Measurements from ENCODE around the gene MIDN. TPM values are rescaled to one million over a fixed set of nuclear protein-coding genes. Genes with fewer than 3 reads are reported as not detected.
A peak's percentile ranks its signal among the peaks of the same experiment; 100 is the strongest.

Gene MIDN
- total RNA-seq, 4 donors from 2014 or later: 20.3 to 72.2 (median 31.8) TPM

DNA sequence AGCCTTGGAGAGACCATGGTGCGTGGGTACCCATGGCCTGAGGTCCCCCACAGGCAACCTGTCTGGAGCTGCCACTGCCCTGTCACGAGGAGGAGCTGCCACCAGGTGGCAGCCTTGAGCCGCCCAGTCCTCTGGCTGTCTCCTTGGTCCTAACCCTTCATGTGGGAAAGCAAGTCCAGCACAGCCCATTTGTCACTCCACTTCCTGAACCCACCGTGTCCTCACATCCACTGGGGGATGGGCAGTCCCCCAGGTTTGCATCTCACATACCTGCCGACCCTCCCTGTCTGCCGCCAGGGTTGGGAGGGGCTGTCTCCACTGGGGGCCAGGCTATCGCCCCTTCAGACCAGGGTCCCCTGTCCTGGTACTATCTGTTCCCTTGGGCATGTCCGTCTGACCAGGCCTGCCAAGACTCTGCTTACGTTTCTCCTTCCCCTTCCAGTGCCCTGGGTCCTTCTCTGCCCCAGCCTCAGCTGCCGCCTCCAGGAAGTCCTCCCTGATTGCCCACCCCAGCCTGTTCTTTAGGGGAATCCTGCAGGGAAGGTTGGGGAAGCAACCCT lies 31.5 kb downstream of the MIDN start:
- intact Hi-C loops (cut with DNase I): loop anchor here (5.0 to 10.0 kb wide), 2 partner anchors 72 to 125 kb away; partner anchors contain the start of genes DAZAP1 and GAMT
- H3K27ac ChIP-seq (replicated peaks in 1 of 4): peak overlapping the region in 1 of 4 donors; percentile 6
- no peak for TF ChIP-seq EP300 (IDR thresholded peaks at IDR 0.05)
- TF ChIP-seq, protein P1, sequence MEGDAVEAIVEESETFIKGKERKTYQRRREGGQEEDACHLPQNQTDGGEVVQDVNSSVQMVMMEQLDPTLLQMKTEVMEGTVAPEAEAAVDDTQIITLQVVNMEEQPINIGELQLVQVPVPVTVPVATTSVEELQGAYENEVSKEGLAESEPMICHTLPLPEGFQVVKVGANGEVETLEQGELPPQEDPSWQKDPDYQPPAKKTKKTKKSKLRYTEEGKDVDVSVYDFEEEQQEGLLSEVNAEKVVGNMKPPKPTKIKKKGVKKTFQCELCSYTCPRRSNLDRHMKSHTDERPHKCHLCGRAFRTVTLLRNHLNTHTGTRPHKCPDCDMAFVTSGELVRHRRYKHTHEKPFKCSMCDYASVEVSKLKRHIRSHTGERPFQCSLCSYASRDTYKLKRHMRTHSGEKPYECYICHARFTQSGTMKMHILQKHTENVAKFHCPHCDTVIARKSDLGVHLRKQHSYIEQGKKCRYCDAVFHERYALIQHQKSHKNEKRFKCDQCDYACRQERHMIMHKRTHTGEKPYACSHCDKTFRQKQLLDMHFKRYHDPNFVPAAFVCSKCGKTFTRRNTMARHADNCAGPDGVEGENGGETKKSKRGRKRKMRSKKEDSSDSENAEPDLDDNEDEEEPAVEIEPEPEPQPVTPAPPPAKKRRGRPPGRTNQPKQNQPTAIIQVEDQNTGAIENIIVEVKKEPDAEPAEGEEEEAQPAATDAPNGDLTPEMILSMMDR (IDR thresholded peaks at IDR 0.05): peak; percentile 81 to 99 (median 85)
- TF ChIP-seq POLR2AphosphoS5 (IDR thresholded peaks at IDR 0.05): peak; percentile 30 to 57
- no peaks in the 10 kb centered on the region for H3K9me3 ChIP-seq
- H3K27me3 ChIP-seq: peaks cover 0 to 23% (median 7%) of the 10 kb centered on the region in 4 donors
- H3K4me3 ChIP-seq: no peak overlapping the region
- WGBS: 24% methylated on average over 10 of the region's 10 CpGs
- DNase-seq (ENCODE audit: extremely low spot score): no peak
- H3K4me1 ChIP-seq: peaks cover 13 to 35% (median 23%) of the 10 kb centered on the region in 4 donors
- peaks cover 1 to 33% (median 26%) of the 10 kb centered on the region in 4 donors for H3K36me3 ChIP-seq

DNA sequence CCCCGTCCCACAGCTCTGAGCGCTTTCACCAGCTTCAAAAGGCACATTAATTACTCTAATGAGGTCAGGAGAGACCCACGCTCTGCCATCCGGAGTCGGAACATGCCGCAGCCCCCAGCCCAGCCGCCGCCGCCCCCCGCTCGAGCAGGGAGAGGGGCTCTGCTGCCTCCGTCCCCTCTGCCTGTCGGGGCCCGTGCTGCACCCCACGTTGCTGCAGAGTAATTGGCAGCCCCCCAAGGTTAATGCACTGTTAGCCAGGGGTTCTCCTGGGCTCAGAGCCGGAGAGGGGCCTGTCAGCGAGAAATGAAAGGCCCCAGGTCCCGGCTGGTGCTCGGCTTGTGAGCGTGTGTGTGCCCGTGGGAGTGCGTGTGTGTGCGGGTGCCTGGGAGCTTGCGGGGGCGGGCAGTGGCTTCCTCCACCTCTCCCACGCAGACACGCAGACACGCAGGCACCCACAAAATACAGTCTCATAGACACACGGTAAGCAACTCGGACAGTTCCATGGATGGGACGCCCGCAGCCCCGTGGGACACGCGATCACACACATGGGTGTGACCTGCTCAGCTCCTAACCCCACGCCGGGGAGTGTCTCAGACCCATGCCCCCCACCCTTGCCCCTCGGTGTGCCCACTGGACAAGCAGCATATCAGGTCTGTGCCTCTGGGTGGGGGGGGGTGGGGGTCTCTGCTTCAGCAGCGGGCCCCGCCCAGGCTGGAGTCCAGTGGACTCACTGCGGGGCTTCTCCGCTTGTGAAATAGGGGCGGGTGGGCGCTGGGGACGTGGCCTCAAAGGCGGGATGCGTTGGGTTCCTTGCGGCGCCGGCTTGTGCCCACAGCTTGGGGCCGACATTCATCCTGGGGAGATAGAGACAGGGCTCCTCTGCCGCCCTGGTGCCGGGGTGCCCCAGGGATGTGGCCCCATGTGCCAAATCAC lies 32.5 kb downstream of the MIDN start:
- TF ChIP-seq POLR2A (IDR thresholded peaks at IDR 0.05; ENCODE audit: low read depth) (no peak), POLR2AphosphoS5 (IDR thresholded peaks at IDR 0.05) (no peak), EP300 (IDR thresholded peaks at IDR 0.05) (no peak)
- TF ChIP-seq, protein P1 (IDR thresholded peaks at IDR 0.05): no peak
- no peak overlapping the region for H3K4me3 ChIP-seq
- no peak for DNase-seq (ENCODE audit: extremely low spot score)
- H3K27me3 ChIP-seq: peaks cover 0 to 31% (median 12%) of the 10 kb centered on the region in 4 donors
- H3K4me1 ChIP-seq: peaks cover 10 to 38% (median 23%) of the 10 kb centered on the region in 4 donors
- peaks cover 0 to 30% (median 23%) of the 10 kb centered on the region in 4 donors for H3K36me3 ChIP-seq
- WGBS: 69% methylated on average over 20 of the region's 53 CpGs
- intact Hi-C loops (cut with DNase I): loop anchor here (5.0 to 10.0 kb wide), 2 partner anchors 71 to 124 kb away; partner anchors contain the start of genes DAZAP1 and GAMT
- H3K9me3 ChIP-seq: no peaks in the 10 kb centered on the region
- H3K27ac ChIP-seq (replicated peaks in 1 of 4): no peak overlapping the region

DNA sequence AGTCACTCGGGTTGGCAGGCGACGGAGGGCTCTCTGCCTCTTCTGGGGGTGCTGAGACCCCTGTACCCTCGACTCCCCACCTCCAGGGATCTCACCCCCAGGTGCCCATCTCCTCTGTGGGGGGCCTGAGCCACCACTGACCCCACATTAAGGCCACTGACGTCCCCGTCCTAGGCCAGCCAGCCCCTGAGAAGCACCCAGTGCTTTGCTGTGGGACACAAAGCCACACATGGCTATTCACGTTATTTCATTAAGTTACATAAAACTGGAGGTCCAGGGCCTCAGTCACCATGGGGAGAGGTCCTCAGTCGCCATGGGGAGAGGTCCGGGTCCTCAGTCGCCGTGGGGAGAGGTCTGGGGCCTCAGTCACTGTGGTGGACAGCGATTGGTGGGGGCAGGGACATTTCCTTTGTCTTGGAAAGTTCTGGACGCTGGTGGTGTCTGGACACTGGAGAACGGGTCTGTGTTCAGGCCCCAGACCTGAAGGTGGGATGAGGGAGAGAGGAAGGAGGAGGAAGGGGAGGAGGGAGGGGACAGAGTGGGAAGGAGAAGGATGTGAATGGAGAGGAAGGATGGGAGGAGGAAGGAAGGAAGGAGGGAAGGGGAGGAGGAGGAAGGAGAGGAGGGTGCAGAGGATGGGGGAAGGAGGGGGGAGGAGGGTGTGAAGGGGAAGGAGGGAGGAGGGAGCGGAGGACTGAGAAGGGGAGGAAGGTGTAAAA lies 33.3 kb downstream of the MIDN start:
- WGBS: 58% methylated on average over 12 of the region's 15 CpGs
- H3K36me3 ChIP-seq: peaks cover 0 to 28% (median 23%) of the 10 kb centered on the region in 4 donors
- no peak overlapping the region for H3K27ac ChIP-seq (replicated peaks in 1 of 4)
- H3K4me3 ChIP-seq: no peak overlapping the region
- TF ChIP-seq EP300 (IDR thresholded peaks at IDR 0.05) (no peak), POLR2A (IDR thresholded peaks at IDR 0.05; ENCODE audit: low read depth) (no peak), POLR2AphosphoS5 (IDR thresholded peaks at IDR 0.05) (no peak)
- TF ChIP-seq, protein P1 (IDR thresholded peaks at IDR 0.05): no peak
- no peaks in the 10 kb centered on the region for H3K9me3 ChIP-seq
- H3K4me1 ChIP-seq: peaks cover 2 to 37% (median 20%) of the 10 kb centered on the region in 4 donors
- DNase-seq (ENCODE audit: extremely low spot score): no peak
- intact Hi-C loops (cut with DNase I): loop anchor here (5.0 to 10.0 kb wide), 2 partner anchors 71 to 123 kb away; partner anchors contain the start of genes DAZAP1 and GAMT
- peaks cover 0 to 37% (median 17%) of the 10 kb centered on the region in 4 donors for H3K27me3 ChIP-seq

DNA sequence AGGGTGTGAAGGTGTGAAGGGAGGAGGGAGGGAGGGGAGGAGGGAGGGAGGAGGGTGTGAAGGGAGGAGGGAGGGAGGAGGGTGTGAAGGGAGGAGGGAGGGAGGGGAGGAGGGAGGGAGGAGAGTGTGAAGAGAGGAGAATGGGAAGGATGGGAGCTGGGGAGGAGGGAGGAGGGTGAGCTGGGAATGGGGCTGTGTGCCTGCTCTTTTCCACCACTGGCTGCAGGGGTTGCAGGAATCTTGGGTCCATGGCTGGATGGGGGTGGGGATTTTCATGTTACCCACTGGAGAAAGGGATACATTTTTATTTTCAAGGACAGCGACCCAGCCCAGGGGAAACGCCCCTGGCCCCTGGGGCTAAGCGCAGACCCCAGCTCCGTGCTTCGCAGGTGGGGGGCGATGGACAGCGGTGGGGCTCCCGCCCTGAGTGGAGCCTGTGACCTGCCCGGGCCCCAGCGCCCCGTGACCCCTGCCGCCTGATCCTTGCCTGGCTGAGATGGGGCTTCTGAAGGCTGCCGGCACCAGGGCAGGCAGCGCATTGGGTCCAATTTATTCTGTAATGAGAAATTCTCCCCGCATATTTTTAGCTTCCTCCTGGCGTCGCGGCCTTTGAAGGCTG lies 34.3 kb downstream of the MIDN start:
- H3K27ac ChIP-seq (replicated peaks in 1 of 4): no peak overlapping the region
- TF ChIP-seq, protein P1 (IDR thresholded peaks at IDR 0.05): no peak
- TF ChIP-seq POLR2A (IDR thresholded peaks at IDR 0.05; ENCODE audit: low read depth) (no peak), POLR2AphosphoS5 (IDR thresholded peaks at IDR 0.05) (no peak), EP300 (IDR thresholded peaks at IDR 0.05) (no peak)
- no peak overlapping the region for H3K4me3 ChIP-seq
- H3K36me3 ChIP-seq: peaks cover 0 to 19% (median 17%) of the 10 kb centered on the region in 4 donors
- H3K4me1 ChIP-seq: peaks cover 0 to 41% (median 24%) of the 10 kb centered on the region in 4 donors
- peaks cover 0 to 46% (median 26%) of the 10 kb centered on the region in 4 donors for H3K27me3 ChIP-seq
- intact Hi-C loops (cut with DNase I): loop anchor here (5.0 to 10.0 kb wide), 2 partner anchors 70 to 122 kb away; partner anchors contain the start of genes DAZAP1 and GAMT
- no peaks in the 10 kb centered on the region for H3K9me3 ChIP-seq
- DNase-seq (ENCODE audit: extremely low spot score): no peak
- WGBS: 88% methylated on average over 16 of the region's 18 CpGs
